ENCODE results near the gene RCE1.

DNA sequence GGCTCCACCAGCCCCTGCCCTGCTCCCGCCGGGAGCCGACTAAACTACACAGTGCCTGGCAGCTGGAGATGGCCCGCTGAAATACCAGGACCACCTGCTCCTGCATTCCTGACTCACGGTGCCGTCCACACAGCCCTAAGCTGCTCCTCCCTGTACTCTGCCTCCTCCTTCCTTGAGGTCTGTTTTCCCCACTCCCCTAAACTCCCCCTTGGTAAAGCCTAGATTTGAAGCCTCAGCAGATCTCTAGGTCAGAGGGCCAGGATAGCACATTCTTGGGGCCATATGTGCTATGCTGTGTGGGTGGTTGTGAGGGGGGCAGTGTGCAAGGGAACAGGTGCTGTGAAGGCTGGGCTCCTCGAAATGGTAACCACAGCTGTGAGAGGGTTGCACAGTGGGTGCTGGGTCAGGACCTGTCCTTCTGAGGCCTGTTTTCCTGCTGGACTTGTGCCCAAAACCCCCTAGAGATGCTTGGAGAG lies 23.3 kb downstream of the RCE1 start:
- TF ChIP-seq, protein P1, sequence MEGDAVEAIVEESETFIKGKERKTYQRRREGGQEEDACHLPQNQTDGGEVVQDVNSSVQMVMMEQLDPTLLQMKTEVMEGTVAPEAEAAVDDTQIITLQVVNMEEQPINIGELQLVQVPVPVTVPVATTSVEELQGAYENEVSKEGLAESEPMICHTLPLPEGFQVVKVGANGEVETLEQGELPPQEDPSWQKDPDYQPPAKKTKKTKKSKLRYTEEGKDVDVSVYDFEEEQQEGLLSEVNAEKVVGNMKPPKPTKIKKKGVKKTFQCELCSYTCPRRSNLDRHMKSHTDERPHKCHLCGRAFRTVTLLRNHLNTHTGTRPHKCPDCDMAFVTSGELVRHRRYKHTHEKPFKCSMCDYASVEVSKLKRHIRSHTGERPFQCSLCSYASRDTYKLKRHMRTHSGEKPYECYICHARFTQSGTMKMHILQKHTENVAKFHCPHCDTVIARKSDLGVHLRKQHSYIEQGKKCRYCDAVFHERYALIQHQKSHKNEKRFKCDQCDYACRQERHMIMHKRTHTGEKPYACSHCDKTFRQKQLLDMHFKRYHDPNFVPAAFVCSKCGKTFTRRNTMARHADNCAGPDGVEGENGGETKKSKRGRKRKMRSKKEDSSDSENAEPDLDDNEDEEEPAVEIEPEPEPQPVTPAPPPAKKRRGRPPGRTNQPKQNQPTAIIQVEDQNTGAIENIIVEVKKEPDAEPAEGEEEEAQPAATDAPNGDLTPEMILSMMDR (conservative IDR thresholded peaks at IDR 0.05) = no peak
- TF ChIP-seq ZFX (IDR thresholded peaks at IDR 0.05) = no peak

Data from C4-2B (cell line).